Activated CD4-positive, alpha-beta T cell treated with anti-CD3 and anti-CD28 coated beads for 36 hours (primary cell): ENCODE measurements around the gene CDYL2. TPM values are rescaled to one million over a fixed set of nuclear protein-coding genes. Genes with fewer than 3 reads are reported as not detected.
A peak's percentile ranks its signal among the peaks of the same experiment; 100 is the strongest.

Source experiments
- ATAC-seq: fragments of 200-7000 bp; cut with Tn5 transposase; one replicate; pipeline ENCODE4 v1.10.0; 2021; ENCODE audit warnings: mild to moderate bottlenecking, moderate library complexity
- CTCF ChIA-PET: fragments of 350-600 bp; sonication (Branson Sonifier 250); formaldehyde crosslinking; loops from one replicate; lab custom pipeline; 2021; ENCODE audit warnings: antibody characterized with exemption; lab: Charles Lee
- POLR2A ChIA-PET: fragments of 350-600 bp; sonication (Branson Sonifier 250); formaldehyde crosslinking; loops from one replicate; lab custom pipeline; 2021; ENCODE audit warnings: antibody characterized with exemption, inconsistent platforms; lab: Charles Lee
- DNase-seq: peaks from one replicate; pipeline ENCODE4 v3.0.0-alpha.2; 2020
- H3K27ac Mint-ChIP-seq: one replicate; pipeline ENCODE4 v1.8.0; 2021; ENCODE audit warnings: mixed read lengths
- H3K27me3 Mint-ChIP-seq: one replicate; pipeline ENCODE4 v1.8.0; 2021; ENCODE audit warnings: mixed read lengths
- H3K36me3 Mint-ChIP-seq: one replicate; pipeline ENCODE4 v1.8.0; 2021; ENCODE audit warnings: low read depth, mixed read lengths
- H3K4me1 Mint-ChIP-seq: one replicate; pipeline ENCODE4 v1.8.0; 2021; ENCODE audit warnings: mixed read lengths
- H3K4me3 Mint-ChIP-seq: one replicate; pipeline ENCODE4 v1.8.0; 2021; ENCODE audit warnings: mild to moderate bottlenecking, moderate library complexity, mixed read lengths
- H3K9me3 Mint-ChIP-seq: one replicate; pipeline ENCODE4 v1.8.0; 2021; ENCODE audit warnings: low read depth, mixed read lengths
- intact Hi-C, 2 experiments: fragments of 100-400 bp; cut with DNase I in 1 of 2; cut with micrococcal nuclease in 1 of 2; formaldehyde crosslinking; loops; one replicate each; pipeline versions ENCODE4 v1.14.2 to v1.15.1; 2022 to 2024; cut with DNase I, micrococcal nuclease
- total RNA-seq, 2 experiments: library from RNA; stranded (reverse); gene quantifications; one replicate each; pipeline ENCODE4 v1.2.3, GENCODE V29; 2021

CDYL2 gene
- total RNA-seq, 2 experiments from 2014 or later = 17.6 to 21.5 TPM

DNA sequence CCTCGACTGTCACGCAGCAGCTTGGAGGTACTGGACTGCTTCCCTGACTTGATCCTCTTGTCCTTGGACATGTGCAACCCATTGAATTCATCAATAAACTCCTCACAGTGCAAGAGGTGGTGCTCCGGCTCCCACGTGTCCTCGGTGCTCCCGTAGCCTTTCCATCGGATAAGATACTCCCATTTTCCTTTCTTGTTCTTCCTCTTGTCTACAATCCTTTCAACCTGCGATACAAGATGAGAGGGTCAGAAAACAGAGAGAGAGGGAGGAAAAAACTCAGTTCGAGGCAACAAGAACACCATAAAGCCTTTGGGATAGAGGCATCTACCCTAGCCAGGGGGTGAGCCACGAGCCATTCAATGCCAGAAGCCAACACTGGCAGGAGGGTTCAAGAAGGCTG, 119.5 kb downstream of the CDYL2 start:
- Mint-ChIP-seq H3K4me3 (no peak overlapping the region), H3K4me1 (peaks cover 7% of the 10 kb centered on the region), H3K27me3 (no peaks in the 10 kb centered on the region), H3K27ac (no peak overlapping the region), H3K9me3 (no peaks in the 10 kb centered on the region), H3K36me3 (peaks cover 13% of the 10 kb centered on the region)
- ATAC-seq (no peak), DNase-seq (no peak)
- intact Hi-C loops = no loop called here
- ChIA-PET CTCF (no interaction called here), POLR2A (no interaction called here)

DNA sequence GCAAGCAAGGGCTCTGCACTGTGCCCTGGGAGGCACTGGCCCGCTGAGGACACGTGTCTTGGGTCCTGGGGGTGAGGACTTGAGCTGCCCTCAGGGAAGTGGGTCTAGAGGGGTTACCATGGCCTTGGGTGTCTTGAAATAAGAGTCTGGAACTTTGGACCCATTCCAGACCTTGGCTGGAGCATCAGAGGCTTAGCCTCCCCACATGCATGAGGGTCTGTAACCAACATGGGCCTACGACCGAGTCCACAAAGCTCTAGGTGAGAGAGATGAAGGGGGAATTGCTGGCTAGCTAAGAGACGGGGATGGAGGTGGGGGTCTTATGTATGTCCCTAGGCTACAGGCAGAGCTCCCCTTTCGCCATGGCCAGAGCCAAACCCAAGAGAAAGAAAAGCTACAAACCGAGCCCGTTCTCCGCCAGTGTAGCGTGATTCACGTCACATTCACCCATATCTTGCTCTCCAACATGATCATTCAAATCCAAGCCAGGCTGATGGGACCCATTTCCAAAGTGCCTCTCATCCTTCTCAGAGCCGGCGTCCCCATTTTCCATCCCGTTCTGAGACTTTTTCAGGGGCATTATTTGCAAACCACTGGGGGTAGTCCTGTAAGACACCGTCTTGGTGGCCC, 120.1 kb downstream of the CDYL2 start:
- intact Hi-C loops = no loop called here
- Mint-ChIP-seq H3K9me3 (peaks cover 4% of the 10 kb centered on the region), H3K4me1 (peaks cover 7% of the 10 kb centered on the region), H3K4me3 (no peak overlapping the region), H3K36me3 (peaks cover 16% of the 10 kb centered on the region), H3K27me3 (no peaks in the 10 kb centered on the region), H3K27ac (no peak overlapping the region)
- DNase-seq (no peak), ATAC-seq (no peak)
- ChIA-PET CTCF (interaction anchor here (0.6 kb wide), 1 partner anchor 75 kb away, joined by 3 read pairs; no protein-coding TSS in a partner anchor), POLR2A (no interaction called here)

DNA sequence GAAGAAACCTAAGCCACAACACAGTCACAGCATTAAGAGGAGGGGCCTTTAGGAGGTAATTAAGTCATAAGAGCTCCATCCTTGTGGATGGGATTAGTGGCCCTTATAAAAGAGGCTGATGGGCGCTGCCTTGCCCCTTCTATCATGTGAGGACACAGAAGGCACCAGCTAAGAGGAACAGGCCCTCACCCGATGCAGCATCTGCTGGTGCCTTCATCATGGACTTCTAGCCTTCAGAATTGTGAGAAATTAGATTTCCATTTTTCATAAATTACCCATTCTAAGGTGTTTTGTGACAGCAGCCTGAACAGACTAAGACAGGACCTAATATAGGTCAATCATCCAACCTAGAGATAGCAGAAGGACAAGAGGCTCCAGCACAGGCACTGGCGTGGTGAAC, 120.8 kb downstream of the CDYL2 start:
- Mint-ChIP-seq H3K27me3 (no peaks in the 10 kb centered on the region), H3K27ac (no peak overlapping the region), H3K4me3 (no peak overlapping the region), H3K9me3 (peaks cover 4% of the 10 kb centered on the region), H3K4me1 (peaks cover 7% of the 10 kb centered on the region), H3K36me3 (peaks cover 16% of the 10 kb centered on the region)
- ATAC-seq = no peak
- ChIA-PET CTCF (interaction anchor here (0.6 kb wide), 1 partner anchor 75 kb away, joined by 3 read pairs; no protein-coding TSS in a partner anchor), POLR2A (no interaction called here)
- intact Hi-C loops = no loop called here
- no peak for DNase-seq

DNA sequence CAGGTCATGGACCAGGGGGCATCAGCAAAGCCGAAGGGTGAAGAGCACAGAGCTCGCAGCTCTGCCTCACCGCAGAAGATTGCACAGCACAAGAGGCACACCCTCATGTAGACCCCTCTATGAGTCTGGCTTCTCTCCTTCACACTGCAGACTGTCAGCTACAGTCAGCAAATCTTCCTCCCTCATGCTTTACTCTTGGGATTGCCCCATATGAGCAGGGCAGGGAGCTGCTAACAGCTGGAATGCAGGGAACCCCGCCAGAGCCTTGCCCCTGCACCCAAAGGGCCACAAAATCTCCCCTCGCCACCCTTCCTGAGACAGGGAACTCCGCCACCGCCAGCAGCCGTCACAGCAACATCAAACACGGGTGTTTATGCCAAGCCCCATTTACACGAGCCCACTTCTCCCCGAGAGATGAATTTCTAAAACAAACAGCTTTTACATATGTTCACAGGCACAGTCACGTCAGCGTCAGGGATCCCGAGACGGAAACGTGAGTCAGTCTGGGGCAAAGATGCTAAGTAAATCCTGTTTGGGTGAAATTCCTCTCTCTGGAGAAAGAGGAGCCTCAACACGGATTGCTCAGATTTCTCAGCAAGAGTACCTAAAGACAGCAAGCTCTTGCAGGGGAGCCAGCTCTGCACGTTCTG, 121.9 kb downstream of the CDYL2 start:
- intact Hi-C loops = no loop called here
- Mint-ChIP-seq H3K4me1 (peaks cover 7% of the 10 kb centered on the region), H3K36me3 (peaks cover 16% of the 10 kb centered on the region), H3K27ac (no peak overlapping the region), H3K9me3 (peaks cover 4% of the 10 kb centered on the region), H3K4me3 (no peak overlapping the region), H3K27me3 (no peaks in the 10 kb centered on the region)
- ChIA-PET CTCF (no interaction called here), POLR2A (no interaction called here)
- ATAC-seq (no peak), DNase-seq (no peak)

DNA sequence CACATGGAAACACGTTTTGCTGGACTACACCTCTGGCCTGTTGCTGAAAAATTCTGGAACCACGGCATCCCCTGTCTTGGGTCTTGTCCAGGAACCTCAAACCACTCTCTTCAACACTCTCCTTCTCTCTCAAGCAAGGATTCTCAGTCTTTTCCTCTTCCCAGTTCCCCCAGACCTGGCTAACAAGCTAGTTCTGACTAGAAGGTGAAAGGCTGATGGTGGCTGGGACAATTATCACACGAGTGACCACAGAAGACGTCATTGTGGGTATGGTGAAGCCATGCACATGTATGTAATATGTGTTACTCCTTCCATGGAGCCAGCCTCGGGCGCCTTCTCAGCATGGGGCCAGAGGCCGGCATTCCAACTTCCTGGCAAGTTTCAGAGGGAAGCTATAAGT, 123.0 kb downstream of the CDYL2 start:
- CTCF ChIA-PET = interaction anchor here (1.3 kb wide), 2 partner anchors 144 to 155 kb away, joined by 3 read pairs; no protein-coding TSS in a partner anchor
- ATAC-seq (no peak), DNase-seq (no peak)
- Mint-ChIP-seq H3K27me3 (no peaks in the 10 kb centered on the region), H3K4me3 (no peak overlapping the region), H3K36me3 (peaks cover 17% of the 10 kb centered on the region), H3K9me3 (peaks cover 4% of the 10 kb centered on the region), H3K4me1 (peaks cover 15% of the 10 kb centered on the region), H3K27ac (no peak overlapping the region)
- POLR2A ChIA-PET = no interaction called here
- intact Hi-C loops = no loop called here

DNA sequence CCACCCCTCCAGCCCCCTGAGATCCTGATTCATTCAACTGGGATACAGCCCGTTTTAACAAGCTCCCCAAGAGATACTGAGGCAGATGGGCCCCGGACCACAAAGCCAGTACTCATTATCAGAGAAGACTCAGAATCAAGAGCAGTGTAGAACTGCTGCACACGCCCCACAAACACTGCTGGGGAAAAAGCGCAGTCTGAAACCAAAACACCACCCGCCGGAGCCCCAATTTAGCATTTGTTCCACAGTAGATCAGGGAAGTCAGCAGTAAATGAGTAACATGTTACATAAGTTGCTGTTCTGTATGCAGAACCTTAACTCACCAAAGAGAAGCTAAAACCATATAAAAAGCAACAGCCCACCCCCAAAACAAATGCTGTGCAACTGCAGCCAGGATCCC, 123.6 kb downstream of the CDYL2 start:
- H3K27ac Mint-ChIP-seq = no peak overlapping the region
- DNase-seq = no peak

DNA sequence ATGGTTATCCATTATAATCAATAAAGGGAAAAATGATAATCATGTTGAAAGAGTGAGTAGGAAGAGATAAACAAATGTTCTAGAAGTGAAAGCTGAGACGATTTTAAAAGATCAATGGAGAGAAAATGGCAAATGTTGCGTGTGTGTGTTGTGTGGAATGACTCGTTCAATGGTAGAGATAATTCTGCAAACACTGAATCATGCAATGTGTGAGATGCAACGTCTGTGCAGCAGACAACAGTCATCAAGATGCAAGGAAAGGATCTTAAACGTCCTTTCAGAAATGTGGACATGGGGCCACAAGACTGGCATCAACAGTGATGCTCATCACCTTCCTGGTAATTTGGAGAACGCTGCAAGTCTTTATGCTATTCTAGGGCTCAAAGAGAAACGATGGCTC, 124.4 kb downstream of the CDYL2 start:
- POLR2A ChIA-PET = no interaction called here
- peak; percentile 38 for ATAC-seq
- no peak overlapping the region for H3K27ac Mint-ChIP-seq

More for the DNA sequence above, 123.6 kb downstream of the CDYL2 start:
- no peaks in the 10 kb centered on the region for H3K27me3 Mint-ChIP-seq
- peaks cover 4% of the 10 kb centered on the region for H3K9me3 Mint-ChIP-seq
- H3K4me1 Mint-ChIP-seq = peaks cover 20% of the 10 kb centered on the region
- intact Hi-C loops = no loop called here
- no peak overlapping the region for H3K4me3 Mint-ChIP-seq
- peaks cover 22% of the 10 kb centered on the region for H3K36me3 Mint-ChIP-seq
- ChIA-PET POLR2A (no interaction called here), CTCF (interaction anchor here (1.3 kb wide), 2 partner anchors 145 to 154 kb away, joined by 3 read pairs; no protein-coding TSS in a partner anchor)
- no peak for ATAC-seq

DNA sequence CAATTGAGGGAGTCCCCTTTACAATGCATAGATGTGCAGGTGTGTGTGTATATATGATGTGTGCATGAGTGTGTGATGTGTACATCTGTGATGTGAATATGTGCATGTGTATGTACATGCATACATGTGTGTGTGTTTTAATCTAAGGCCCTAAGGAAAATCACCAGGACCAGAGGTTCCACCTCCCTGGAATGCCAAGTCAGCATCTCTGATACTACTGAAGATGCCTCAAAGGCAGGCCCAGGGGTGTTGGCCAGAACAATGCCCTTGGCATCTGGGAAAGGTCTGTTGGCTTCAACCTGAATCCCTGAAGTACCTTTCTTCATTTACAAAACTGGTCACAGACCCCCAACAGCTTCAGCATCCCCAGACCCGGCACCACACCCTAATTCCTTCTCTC, 129.5 kb downstream of the CDYL2 start:
- Mint-ChIP-seq H3K4me1 (peaks cover 25% of the 10 kb centered on the region), H3K27ac (no peak overlapping the region), H3K27me3 (no peaks in the 10 kb centered on the region), H3K9me3 (peaks cover 4% of the 10 kb centered on the region), H3K36me3 (peaks cover 17% of the 10 kb centered on the region), H3K4me3 (no peak overlapping the region)
- intact Hi-C loops = loop anchor here in 1 of 2 experiments (5.0 kb wide), 2 partner anchors 93 to 127 kb away; partner anchors contain the start of gene CDYL2
- DNase-seq = no peak
- CTCF ChIA-PET = no interaction called here
- ATAC-seq = no peak
- POLR2A ChIA-PET = no interaction called here

More for the DNA sequence above, 124.4 kb downstream of the CDYL2 start:
- CTCF ChIA-PET = interaction anchor here (1.1 to 1.3 kb wide), 2 partner anchors 8 to 153 kb away, joined by 3 to 4 read pairs; no protein-coding TSS in a partner anchor
- H3K27me3 Mint-ChIP-seq = no peaks in the 10 kb centered on the region
- peaks cover 22% of the 10 kb centered on the region for H3K36me3 Mint-ChIP-seq
- intact Hi-C loops = no loop called here
- DNase-seq = no peak
- H3K9me3 Mint-ChIP-seq = peaks cover 4% of the 10 kb centered on the region
- no peak overlapping the region for H3K4me3 Mint-ChIP-seq
- H3K4me1 Mint-ChIP-seq = peaks cover 20% of the 10 kb centered on the region

DNA sequence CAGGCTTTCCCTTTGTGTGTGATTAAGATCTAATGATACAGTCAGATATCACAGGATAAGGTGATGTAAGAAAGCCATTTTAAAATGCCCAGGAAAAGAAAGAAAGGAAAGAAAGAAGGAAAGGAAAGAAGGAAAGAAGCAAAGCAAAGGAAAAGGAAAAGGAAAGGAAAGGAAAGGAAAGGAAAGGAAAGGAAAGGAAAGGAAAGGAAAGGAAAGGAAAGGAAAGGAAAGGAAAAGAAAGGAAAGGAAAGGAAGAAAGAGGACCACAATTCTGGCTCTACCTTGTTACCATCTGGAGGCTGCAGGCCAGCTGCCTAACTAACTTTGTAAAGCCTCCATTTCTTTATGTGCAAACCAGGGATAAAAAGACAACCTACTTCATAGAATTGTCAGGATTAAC, 132.0 kb downstream of the CDYL2 start:
- Mint-ChIP-seq H3K27me3 (no peaks in the 10 kb centered on the region), H3K36me3 (peaks cover 17% of the 10 kb centered on the region), H3K27ac (no peak overlapping the region), H3K9me3 (no peaks in the 10 kb centered on the region), H3K4me3 (no peak overlapping the region), H3K4me1 (peaks cover 27% of the 10 kb centered on the region)
- POLR2A ChIA-PET = no interaction called here
- CTCF ChIA-PET = no interaction called here
- intact Hi-C loops = loop anchor here in 1 of 2 experiments (5.0 kb wide), 1 partner anchor 130 kb away; the partner anchor contains the start of gene CDYL2
- no peak for ATAC-seq
- DNase-seq = no peak

DNA sequence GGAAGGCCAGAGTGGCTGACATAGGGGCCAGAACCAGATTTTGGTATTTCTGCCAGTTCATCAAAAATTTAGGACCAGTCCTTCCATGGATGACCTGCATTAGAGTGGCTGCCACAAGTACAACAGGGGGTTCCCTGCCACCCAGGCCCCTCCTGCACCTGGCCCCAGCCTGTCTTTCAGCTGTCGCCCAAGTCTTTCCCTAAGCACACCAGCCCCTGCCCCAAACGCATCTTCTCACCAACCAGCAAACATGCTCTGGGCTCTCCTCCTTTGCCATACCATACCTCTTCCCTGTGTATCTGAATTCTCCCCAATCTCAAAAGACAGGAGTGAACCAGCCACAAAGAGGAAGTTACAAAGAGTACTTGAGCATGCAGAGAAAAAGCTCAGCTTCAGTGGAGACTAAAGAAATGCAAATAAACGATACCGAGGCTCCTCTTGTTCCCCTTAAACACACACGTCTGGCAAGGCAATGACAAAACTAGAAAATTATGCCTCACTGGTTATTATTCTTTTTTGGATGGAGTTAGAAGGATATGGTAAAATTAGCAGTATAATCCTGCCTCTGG, 133.0 kb downstream of the CDYL2 start:
- H3K9me3 Mint-ChIP-seq = no peaks in the 10 kb centered on the region
- peaks cover 16% of the 10 kb centered on the region for H3K36me3 Mint-ChIP-seq
- H3K4me1 Mint-ChIP-seq = peaks cover 19% of the 10 kb centered on the region
- H3K27ac Mint-ChIP-seq = no peak overlapping the region
- H3K27me3 Mint-ChIP-seq = no peaks in the 10 kb centered on the region
- DNase-seq (no peak), ATAC-seq (no peak)
- H3K4me3 Mint-ChIP-seq = no peak overlapping the region
- ChIA-PET CTCF (no interaction called here), POLR2A (no interaction called here)
- intact Hi-C loops = loop anchor here in 1 of 2 experiments (5.0 kb wide), 1 partner anchor 131 kb away; the partner anchor contains the start of gene CDYL2

DNA sequence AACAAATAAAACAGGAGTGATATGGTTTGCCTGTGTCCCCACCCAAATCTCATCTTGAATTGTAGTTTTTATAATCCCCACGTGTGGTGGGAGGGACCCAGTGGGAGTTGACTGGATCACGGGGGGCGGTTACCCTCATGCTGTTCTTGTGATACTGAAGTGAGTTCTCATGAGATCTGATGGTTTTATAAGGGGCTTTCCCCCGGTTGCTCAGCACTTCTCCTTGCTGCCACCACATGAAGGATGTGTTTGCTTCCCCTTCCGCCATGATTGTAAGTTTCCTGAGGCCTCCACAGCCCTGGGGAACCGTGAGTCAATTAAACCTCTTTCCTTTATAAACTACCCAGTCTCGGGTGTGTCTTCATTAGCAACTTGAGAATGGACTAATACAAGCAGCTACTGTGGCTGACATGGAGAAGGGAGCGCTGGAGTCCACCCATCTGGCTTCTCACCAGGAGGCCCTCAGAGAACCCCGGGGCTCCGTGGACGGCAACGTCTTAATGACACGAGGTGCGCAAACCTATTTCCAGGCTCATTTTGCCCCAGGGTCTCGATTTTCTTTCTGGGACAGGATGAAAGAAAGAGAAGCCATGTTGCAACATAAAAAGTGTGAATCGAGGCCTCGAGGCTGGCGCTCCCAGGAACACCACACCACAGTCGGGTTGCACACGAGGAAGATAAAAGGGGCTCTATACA, 134.1 kb downstream of the CDYL2 start:
- peak; percentile 53 for ATAC-seq
- H3K27ac Mint-ChIP-seq = peak overlapping the region; percentile 33
- CTCF ChIA-PET = interaction anchor here (1.1 kb wide), 1 partner anchor 144 kb away, joined by 3 read pairs; no protein-coding TSS in a partner anchor

More for the DNA sequence above, 134.1 kb downstream of the CDYL2 start:
- intact Hi-C loops = loop anchor here in 1 of 2 experiments (5.0 kb wide), 1 partner anchor 132 kb away; the partner anchor contains the start of gene CDYL2
- peaks cover 14% of the 10 kb centered on the region for H3K4me1 Mint-ChIP-seq
- no peaks in the 10 kb centered on the region for H3K9me3 Mint-ChIP-seq
- peaks cover 11% of the 10 kb centered on the region for H3K36me3 Mint-ChIP-seq
- DNase-seq = peak; percentile 42
- POLR2A ChIA-PET = no interaction called here
- H3K4me3 Mint-ChIP-seq = no peak overlapping the region
- no peaks in the 10 kb centered on the region for H3K27me3 Mint-ChIP-seq
